Loucy (cell line): ENCODE results near the gene C9orf72.

Source experiments
- H2AFZ ChIP-seq: fragments of 200-600 bp; sonication (generic); 2 replicates; pipeline ENCODE4 v1.6.0; 2016; ENCODE audit warnings: antibody characterized with exemption, mild to moderate bottlenecking, low read length, moderate library complexity
- H3F3A ChIP-seq: fragments of 200-600 bp; 2 replicates; pipeline ENCODE4 v1.6.0; 2016; ENCODE audit warnings: antibody characterized with exemption, low read depth, mild to moderate bottlenecking
- H3K27me3 ChIP-seq: fragments of 200-600 bp; sonication (generic); 2 replicates; pipeline ENCODE4 v1.6.1; 2014; ENCODE audit warnings: low read length, mild to moderate bottlenecking; ENCODE audit not compliant: insufficient read depth, poor library complexity, severe bottlenecking
- H3K36me3 ChIP-seq: fragments of 200-600 bp; sonication (generic); 2 replicates; pipeline ENCODE4 v1.6.1; 2016; ENCODE audit warnings: low read length; ENCODE audit not compliant: insufficient read depth
- H3K4me1 ChIP-seq: fragments of 200-600 bp; sonication (generic); 2 replicates; pipeline ENCODE4 v1.5.1; 2014; ENCODE audit warnings: low read length, mild to moderate bottlenecking; ENCODE audit not compliant: insufficient read depth, poor library complexity, severe bottlenecking
- H3K4me2 ChIP-seq: fragments of 200-600 bp; sonication (generic); 2 replicates; pipeline ENCODE4 v1.6.0; 2014; ENCODE audit warnings: antibody characterized with exemption, low read length, low read depth, mild to moderate bottlenecking; ENCODE audit not compliant: poor library complexity, severe bottlenecking
- H3K4me3 ChIP-seq: fragments of 200-600 bp; sonication (generic); 2 replicates; pipeline ENCODE4 v1.5.1; 2014; ENCODE audit warnings: low read length, mild to moderate bottlenecking, mixed read lengths; ENCODE audit not compliant: poor library complexity, severe bottlenecking
- H3K79me2 ChIP-seq: fragments of 200-600 bp; sonication (generic); 2 replicates; pipeline ENCODE4 v1.6.1; 2014; ENCODE audit warnings: low read length; ENCODE audit not compliant: insufficient read depth
- H3K9ac ChIP-seq: fragments of 200-600 bp; sonication (generic); 2 replicates; pipeline ENCODE4 v1.6.0; 2014; ENCODE audit warnings: mild to moderate bottlenecking, low read depth, low read length, moderate library complexity; ENCODE audit not compliant: poor library complexity, severe bottlenecking
- H3K9me2 ChIP-seq: fragments of 200-600 bp; sonication (generic); replicated peaks from 2 replicates; pipeline ENCODE4 v1.6.1; 2016; ENCODE audit warnings: low read depth, low read length, mixed read lengths
- H3K9me3 ChIP-seq: fragments of 200-600 bp; sonication (generic); 2 replicates; pipeline ENCODE4 v1.6.1; 2014; ENCODE audit warnings: mild to moderate bottlenecking, antibody characterized with exemption, low read length, low read depth; ENCODE audit not compliant: insufficient read depth
- H4K20me1 ChIP-seq: fragments of 200-600 bp; sonication (generic); 2 replicates; pipeline ENCODE4 v1.6.0; 2014; ENCODE audit warnings: antibody characterized with exemption, low read length, mild to moderate bottlenecking; ENCODE audit not compliant: insufficient read depth, poor library complexity, severe bottlenecking
- EZH2phosphoT487 ChIP-seq: fragments of 200-600 bp; IDR thresholded peaks from 2 replicates; pipeline ENCODE4 v1.6.1; 2018; ENCODE audit warnings: antibody characterized with exemption, mild to moderate bottlenecking, moderate library complexity, borderline replicate concordance
- TF ChIP-seq, protein P1 (sequence below): fragments of 200-600 bp; sonication (generic); conservative IDR thresholded peaks from 2 replicates; pipeline ENCODE4 v1.5.1; 2014; ENCODE audit warnings: mild to moderate bottlenecking, antibody characterized with exemption, low read length

Gene C9orf72

DNA sequence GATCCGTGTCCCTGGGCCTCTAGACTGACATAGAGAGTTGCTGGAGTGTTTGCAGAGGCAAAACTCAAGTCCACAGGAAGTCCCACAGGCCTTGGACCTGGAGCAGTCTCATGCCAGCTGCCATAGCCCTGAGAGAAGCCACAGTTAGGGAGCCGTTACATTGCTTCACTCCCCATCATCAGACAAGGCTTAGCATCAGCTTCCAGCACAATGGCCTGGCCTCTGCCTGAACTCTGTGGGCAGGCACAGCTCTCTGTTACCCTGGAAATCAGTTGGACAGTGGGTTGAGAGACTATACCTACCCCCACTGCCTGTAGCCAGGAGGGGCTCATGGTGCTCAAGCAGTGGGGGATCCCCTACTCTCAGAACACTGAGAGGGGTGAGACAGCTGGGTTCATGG, 16.2 kb upstream of the C9orf72 start:
- Histone ChIP-seq H3K79me2 (no peaks in the 10 kb centered on the region), H3K36me3 (no peaks in the 10 kb centered on the region), H3K4me3 (no peak overlapping the region), H3K4me2 (no peak overlapping the region), H3K4me1 (no peaks in the 10 kb centered on the region), H3K27me3 (no peaks in the 10 kb centered on the region), H3K9me3 (no peaks in the 10 kb centered on the region), H3K9me2 (no peaks in the 10 kb centered on the region), H3F3A (no peaks in the 10 kb centered on the region), H4K20me1 (no peaks in the 10 kb centered on the region), H2AFZ (no peak overlapping the region), H3K9ac (no peak overlapping the region)
- no peak for TF ChIP-seq EZH2phosphoT487
- TF ChIP-seq, protein P1, sequence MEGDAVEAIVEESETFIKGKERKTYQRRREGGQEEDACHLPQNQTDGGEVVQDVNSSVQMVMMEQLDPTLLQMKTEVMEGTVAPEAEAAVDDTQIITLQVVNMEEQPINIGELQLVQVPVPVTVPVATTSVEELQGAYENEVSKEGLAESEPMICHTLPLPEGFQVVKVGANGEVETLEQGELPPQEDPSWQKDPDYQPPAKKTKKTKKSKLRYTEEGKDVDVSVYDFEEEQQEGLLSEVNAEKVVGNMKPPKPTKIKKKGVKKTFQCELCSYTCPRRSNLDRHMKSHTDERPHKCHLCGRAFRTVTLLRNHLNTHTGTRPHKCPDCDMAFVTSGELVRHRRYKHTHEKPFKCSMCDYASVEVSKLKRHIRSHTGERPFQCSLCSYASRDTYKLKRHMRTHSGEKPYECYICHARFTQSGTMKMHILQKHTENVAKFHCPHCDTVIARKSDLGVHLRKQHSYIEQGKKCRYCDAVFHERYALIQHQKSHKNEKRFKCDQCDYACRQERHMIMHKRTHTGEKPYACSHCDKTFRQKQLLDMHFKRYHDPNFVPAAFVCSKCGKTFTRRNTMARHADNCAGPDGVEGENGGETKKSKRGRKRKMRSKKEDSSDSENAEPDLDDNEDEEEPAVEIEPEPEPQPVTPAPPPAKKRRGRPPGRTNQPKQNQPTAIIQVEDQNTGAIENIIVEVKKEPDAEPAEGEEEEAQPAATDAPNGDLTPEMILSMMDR: no peak

DNA sequence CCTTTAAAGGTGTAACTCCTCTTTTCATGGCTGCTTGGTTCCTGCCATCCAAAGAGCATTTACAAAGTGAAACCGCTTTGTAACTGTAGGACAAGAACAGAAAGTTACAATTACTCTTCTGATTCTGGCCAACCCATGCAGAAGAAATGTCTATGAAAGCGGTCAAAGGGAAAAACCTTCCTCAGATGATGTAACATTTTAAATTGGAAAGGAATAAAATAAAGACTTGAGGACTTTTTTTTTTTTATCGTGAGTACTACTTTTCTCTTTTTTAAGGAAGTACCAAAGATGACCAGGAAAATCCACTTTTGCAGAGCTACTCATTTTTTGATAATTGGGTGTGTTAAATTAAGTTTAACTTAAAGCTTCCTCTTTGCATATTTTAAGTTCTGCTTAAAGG, 13.0 kb upstream of the C9orf72 start:
- H3K79me2 ChIP-seq: no peaks in the 10 kb centered on the region
- no peak overlapping the region for H3K9ac ChIP-seq
- H3K9me3 ChIP-seq: no peaks in the 10 kb centered on the region
- H3F3A ChIP-seq: no peaks in the 10 kb centered on the region
- TF ChIP-seq, protein P1: no peak
- TF ChIP-seq EZH2phosphoT487: no peak
- no peaks in the 10 kb centered on the region for H3K36me3 ChIP-seq
- no peaks in the 10 kb centered on the region for H4K20me1 ChIP-seq
- no peaks in the 10 kb centered on the region for H3K9me2 ChIP-seq
- no peaks in the 10 kb centered on the region for H3K27me3 ChIP-seq
- H3K4me1 ChIP-seq: no peaks in the 10 kb centered on the region
- H3K4me3 ChIP-seq: peak overlapping the region; percentile 2
- H3K4me2 ChIP-seq: no peak overlapping the region
- no peak overlapping the region for H2AFZ ChIP-seq

DNA sequence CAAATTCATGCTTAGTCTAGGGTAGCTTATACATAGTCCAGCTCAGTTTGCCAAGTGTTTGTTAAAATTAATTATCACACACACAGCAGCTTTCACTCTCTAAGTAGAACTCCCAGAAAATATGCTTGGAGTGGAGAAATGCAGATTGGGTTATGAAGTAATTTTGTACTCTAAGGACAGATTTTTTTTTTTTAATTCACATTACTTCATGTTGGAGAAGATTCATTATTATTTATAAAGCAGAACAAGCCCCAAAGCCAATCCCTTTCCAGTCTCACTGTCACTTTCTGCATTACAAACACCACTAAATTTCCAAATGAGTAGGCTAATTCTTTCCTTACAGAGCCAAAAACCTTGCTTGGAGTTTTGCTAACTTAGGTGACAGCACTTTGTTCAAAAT, 11.7 kb upstream of the C9orf72 start:
- Histone ChIP-seq H3K36me3 (no peaks in the 10 kb centered on the region), H3K9me2 (no peaks in the 10 kb centered on the region), H3K4me2 (no peak overlapping the region), H3K9me3 (no peaks in the 10 kb centered on the region), H3K9ac (no peak overlapping the region), H3K79me2 (no peaks in the 10 kb centered on the region), H3F3A (no peaks in the 10 kb centered on the region), H4K20me1 (no peaks in the 10 kb centered on the region), H3K4me3 (no peak overlapping the region), H2AFZ (no peak overlapping the region), H3K27me3 (no peaks in the 10 kb centered on the region), H3K4me1 (no peaks in the 10 kb centered on the region)
- TF ChIP-seq EZH2phosphoT487: no peak
- TF ChIP-seq, protein P1: no peak
